GM19328 (cell line): ENCODE results near the gene PLA2G4F.

Experiments
- ATAC-seq: cut with Tn5 transposase; IDR thresholded peaks from one replicate; pipeline ENCODE4 v1.9.1; 2021; ENCODE audit warnings: mild to moderate bottlenecking, moderate library complexity; ENCODE audit not compliant: unreplicated experiment

PLA2G4F gene

DNA sequence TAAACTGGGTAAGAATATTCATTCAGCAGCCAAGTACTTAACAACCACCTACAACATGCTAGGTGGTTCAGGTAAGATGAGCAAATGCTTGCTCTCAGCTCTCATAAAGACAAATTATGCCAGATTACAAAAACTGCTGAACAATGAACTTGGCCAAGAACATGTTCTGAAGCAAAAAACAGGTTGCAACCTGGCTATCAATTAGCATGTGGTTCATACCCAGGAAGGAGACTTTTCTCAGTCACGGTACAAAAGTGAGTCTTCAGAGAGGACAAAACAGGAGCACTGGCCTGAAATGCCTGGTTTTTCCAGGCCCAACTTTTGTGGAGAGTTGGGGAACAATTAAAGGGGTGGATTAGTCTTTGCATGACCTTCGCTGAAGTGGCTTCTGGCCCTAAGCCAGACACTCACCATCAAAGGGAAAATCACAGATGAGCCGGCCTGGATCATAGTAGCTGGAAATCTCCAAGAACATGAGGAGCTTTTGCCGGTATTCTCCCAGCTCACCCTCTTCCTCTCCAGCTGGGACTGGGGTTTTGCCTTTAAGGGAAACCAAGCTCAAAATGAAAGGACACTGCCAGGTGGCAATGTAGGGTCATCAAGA is 7.6 kb upstream of the PLA2G4F start:
- no peak for ATAC-seq

- ATAC-seq: no peak
These were observed 6.9 kb upstream of the PLA2G4F start for GRCh38 chr15:42163291-42163690.

GRCh38 chr15:42160136-42160535 is 3.7 kb upstream of the PLA2G4F start:
- no peak for ATAC-seq

- no peak for ATAC-seq
These were observed 3.1 kb upstream of the PLA2G4F start for GRCh38 chr15:42159381-42160015.

DNA sequence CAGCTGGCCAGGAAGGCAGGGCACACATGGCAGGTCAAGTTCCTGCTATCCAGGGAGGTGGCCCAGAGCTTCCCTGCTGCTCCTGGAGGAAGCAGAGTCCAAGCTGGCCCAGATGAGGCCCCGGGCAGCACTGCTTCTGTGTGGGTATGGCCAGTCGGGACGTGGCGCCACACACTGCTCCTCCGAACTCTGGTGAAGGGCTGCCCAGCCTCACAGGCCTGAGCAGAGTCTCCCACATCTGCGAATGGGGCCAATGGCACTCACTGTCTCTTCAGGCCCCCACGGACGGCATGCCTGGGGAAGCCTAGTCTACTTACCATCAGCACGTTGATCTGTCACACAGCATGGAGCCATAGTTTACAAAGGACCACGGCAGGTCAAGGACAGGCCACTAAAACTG is 2.5 kb upstream of the PLA2G4F start:
- no peak for ATAC-seq

GRCh38 chr15:42157981-42158765 is 1.7 kb upstream of the PLA2G4F start:
- ATAC-seq: no peak

DNA sequence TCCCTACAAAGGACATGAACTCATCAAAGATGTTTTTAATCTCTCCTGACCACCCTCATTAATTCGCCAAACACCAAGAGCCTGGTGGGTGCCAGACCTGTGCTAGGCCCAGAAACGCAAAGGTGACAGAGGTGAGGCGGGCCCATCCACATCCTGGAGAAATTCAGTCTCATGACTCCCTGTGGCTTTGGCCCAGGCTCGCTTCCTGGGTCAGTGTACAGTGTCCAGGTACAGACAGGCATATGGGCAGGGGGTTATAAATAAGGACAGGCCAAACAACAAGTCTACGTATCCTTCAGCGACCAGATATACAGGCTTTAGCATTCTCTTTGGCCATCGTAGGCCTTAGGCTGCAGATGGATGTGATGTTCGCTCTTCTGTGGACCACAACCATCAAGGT is 945 bp upstream of the PLA2G4F start:
- ATAC-seq: no peak

DNA sequence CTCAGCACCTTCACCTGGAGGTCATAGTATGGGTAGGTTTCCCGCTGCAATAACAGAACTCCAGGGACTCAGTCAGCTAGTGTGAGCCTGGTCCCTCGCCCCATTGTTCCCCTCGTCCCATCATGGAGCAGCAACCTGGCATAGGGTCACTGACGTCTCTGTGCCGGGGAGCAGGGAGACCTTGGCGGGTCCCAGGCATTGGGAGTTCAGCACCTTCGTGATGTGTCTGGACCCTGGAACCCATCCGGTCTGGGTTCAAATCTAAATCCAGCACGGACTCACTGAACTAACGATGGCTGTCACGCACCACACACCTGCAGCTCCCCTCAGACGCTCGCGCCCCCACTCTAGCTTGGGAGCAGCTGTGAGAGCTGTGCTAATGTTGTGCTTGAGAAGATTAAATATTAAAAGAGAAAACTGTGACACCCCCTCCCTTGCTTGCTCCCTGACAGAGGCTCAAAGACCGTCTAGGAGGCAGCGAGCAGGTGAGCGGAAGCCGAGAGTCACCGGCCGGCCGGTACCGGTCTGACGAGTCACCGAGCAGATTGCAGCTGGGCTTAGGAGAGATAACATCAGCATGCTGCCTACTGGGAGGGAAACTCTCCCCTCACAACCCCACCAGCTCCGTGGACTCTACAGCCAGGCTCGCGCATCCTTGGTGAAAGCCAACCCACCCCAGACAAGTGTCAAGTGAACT is 742 bp downstream of the PLA2G4F start:
- ATAC-seq: no peak

DNA sequence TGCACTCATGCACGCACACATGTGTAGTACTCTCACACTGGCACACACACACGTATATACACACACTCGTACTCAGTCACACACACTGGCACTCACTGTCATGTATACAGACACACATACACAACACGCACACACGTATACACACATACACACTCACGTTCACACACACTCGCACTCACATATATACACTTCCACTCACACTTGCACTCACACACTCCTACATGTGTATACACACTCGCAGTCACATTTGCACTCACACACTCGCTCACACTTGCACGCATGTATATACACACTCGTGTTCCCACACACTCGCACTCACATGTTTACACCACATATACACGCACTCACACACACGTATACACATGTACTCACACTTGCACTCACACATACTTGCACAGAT is 1.5 kb downstream of the PLA2G4F start:
- no peak for ATAC-seq

- no peak for ATAC-seq
These were observed 2.1 kb downstream of the PLA2G4F start for GRCh38 chr15:42154212-42154941.

DNA sequence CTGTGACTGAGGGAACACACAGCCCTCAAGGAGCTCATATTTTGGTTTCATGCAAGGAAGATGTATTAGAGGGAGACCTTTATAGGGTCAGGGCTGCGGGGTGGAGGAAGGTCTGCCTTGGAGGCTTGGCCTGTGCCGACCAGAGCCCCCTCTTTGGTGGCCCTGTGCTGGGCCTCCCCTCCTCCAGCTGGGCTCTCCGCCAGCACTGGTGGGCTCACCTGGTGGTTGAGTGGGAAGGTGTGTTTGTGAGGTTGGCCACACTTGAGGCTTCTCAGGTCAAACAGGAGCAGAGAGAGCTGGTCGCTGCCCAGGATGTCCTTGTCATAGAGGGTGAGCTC is 2.6 kb downstream of the PLA2G4F start:
- no peak for ATAC-seq

GRCh38 chr15:42152921-42153698 is 3.3 kb downstream of the PLA2G4F start:
- ATAC-seq: no peak

DNA sequence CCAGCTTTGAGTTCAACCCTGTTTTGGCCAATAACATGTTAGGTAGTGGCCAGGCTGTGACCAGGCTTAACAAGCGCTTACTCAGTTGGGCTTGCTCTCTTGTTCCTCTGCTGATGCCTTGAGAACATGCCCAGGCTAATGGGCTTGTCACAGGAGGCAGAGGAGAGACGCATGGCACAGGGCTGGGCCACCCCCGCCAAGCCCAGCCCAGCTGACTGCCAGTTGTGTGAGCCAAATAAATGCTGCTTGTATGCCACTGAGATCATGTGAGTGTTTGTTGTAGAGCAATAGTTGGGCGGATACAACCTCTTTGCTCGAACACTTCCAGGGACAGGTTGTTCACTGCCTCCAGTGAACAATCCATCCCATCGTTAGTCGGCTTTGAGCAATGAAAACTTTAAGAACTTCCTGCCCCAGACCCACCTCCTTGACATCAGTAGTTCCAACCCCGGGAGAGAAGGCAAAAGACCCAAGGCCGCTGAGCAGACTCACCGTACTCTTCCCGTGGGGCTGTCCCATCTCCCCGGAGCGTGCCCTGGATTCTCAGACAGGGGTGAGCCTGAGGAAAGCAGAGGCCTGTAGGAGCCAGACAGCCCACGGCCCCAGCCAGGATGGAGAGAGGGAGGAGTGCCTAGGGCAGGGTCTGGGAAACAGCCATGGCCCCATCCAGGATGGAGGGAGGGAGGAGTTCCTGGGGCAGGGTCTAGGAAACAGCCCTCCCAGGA is 4.1 kb downstream of the PLA2G4F start:
- ATAC-seq: no peak

DNA sequence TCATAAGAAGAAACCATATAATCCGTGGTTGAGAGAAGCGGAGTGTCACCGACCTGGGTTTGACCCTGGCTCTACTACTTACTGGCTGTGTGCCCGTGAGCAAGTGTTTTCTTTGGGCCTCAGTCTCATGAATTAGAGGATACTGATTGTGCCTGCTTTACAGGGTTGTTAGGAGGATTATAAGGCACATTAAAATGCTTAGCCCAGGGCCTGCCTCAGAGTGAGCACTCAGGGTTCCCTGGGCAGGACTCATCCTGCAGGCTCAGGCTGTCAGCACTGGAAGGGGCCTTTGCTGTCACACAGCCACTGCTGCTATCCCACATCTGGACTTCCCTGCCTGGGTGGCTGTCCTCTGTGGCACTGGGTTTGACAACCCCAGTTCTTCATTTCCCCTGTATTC is 4.7 kb downstream of the PLA2G4F start:
- no peak for ATAC-seq

GRCh38 chr15:42151141-42151561 is 5.3 kb downstream of the PLA2G4F start:
- no peak for ATAC-seq

DNA sequence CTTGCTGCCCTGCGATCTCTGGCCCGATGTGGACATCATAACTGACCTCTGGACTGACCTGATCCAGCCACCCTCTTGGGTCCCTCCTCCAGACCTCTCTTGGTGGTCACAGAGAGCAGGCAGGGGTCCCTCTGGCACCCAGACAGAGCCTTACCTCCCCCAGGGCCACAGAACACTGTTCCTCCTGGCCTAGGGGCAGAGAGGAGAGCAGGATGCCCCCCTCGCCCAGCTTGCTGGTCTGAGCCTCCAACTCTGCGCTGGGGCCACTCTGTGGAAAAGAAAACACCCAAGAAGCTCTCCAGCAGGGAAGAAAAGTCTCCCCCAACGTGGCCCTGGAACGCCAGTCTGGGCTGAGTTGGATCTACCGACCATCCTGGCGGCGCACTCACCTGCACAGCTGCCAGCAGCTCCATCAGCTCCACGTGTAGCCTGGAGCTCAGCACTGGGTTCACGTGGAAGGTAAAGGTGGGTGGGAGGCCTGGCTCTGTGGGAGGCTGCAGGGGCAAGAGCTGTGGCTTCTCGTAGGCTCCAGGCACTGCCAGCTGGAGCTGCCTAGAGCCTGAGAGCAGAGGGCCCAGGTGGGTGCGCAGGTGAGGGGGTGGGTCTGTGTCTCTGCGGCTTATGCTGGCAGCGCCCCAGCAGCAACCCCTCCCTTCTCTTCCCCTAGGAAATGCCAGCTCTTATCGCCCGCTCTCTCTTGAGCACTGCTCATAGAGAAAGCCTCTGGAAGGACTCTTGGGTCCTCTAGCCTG is 6.0 kb downstream of the PLA2G4F start:
- no peak for ATAC-seq

- no peak for ATAC-seq
These were observed 6.8 kb downstream of the PLA2G4F start for GRCh38 chr15:42149493-42150218.

- no peak for ATAC-seq
These were observed 7.5 kb downstream of the PLA2G4F start for GRCh38 chr15:42148808-42149492.
